Astrocyte of the cerebellum (primary cell): ENCODE measurements around the gene DHH.
A peak's percentile ranks its signal among the peaks of the same experiment; 100 is the strongest.

ENCODE experiments used
- DNase-seq: peaks from one replicate; pipeline ENCODE4 v3.0.0-alpha.2; 2011; ENCODE audit warnings: low read depth
- H3K4me3 ChIP-seq: 2 replicates; pipeline ENCODE4 v1.5.1; 2011; ENCODE audit warnings: mild to moderate bottlenecking, low read depth, low read length, moderate library complexity
- CTCF ChIP-seq: IDR thresholded peaks from 2 replicates; pipeline ENCODE4 v1.5.1; 2012; ENCODE audit warnings: low read length, low read depth, moderate library complexity, mild to moderate bottlenecking; ENCODE audit errors: missing control alignments
- in situ Hi-C: cut with HindIII; loops from 2 replicates; pipeline ENCODE4 v1.10.0; 2017; ENCODE audit warnings: low sequenced_read_pairs

The DHH gene

GRCh38 chr12:49060237-49061156, 34.1 kb downstream of the DHH start, which contains the start of gene KMT2D:
Gene KMT2D, minus strand, starts transcription at chr12:49060794. Its CDS starts 5,470 bp downstream, at chr12:49055324.
- TF ChIP-seq CTCF = peak; percentile 41
- peak; percentile 90 for DNase-seq
- H3K4me3 ChIP-seq = peak within 1 kb of the TSS; percentile 88
- in situ Hi-C loops = loop anchor here (10.0 kb wide), 2 partner anchors 144 to 174 kb away; no protein-coding TSS in a partner anchor

GRCh38 chr12:49059299-49060171, 35.1 kb downstream of the DHH start:
- peak overlapping the region; percentile 88 for H3K4me3 ChIP-seq
- no peak for DNase-seq
- in situ Hi-C loops = loop anchor here (10.0 kb wide), 2 partner anchors 145 to 175 kb away; no protein-coding TSS in a partner anchor
- TF ChIP-seq CTCF = no peak

GRCh38 chr12:49059045-49059298, 35.6 kb downstream of the DHH start:
- in situ Hi-C loops = no loop called here
- no peak for DNase-seq
- TF ChIP-seq CTCF = no peak
- H3K4me3 ChIP-seq = peak overlapping the region; percentile 88

GRCh38 chr12:49058366-49059044, 36.1 kb downstream of the DHH start:
- in situ Hi-C loops = no loop called here
- no peak for DNase-seq
- no peak for TF ChIP-seq CTCF
- H3K4me3 ChIP-seq = peak overlapping the region; percentile 88

GRCh38 chr12:49057888-49058287, 36.7 kb downstream of the DHH start:
- in situ Hi-C loops = no loop called here
- no peak for DNase-seq
- no peak for TF ChIP-seq CTCF
- peak overlapping the region; percentile 88 for H3K4me3 ChIP-seq
